GM12878 (cell line): ENCODE results near the gene MGLL. TPM values are rescaled to one million over a fixed set of nuclear protein-coding genes. Genes with fewer than 3 reads are reported as not detected.

Experiments
- ATAC-seq: fragments of 200-7000 bp; cut with Tn5 transposase; 3 replicates; pipeline ENCODE4 v1.9.1; 2020; ENCODE audit warnings: mild to moderate bottlenecking, moderate library complexity
- BruUV-seq: library from RNA; stranded (reverse); fragments of 400-500 nt; replicated peaks from 2 replicates; lab custom pipeline; 2021; lab: Mats Ljungman, UMichigan
- CTCF ChIA-PET: fragments of 300-600 bp; sonication (Branson Sonifier 250); formaldehyde crosslinking; extraction: SDS; loops from one replicate; lab custom pipeline; 2021; ENCODE audit warnings: inconsistent platforms; lab: Yijun Ruan, JAX
- POLR2A ChIA-PET: fragments of 350-600 bp; formaldehyde crosslinking; extraction: SDS; loops from one replicate; lab custom pipeline; 2021; ENCODE audit warnings: inconsistent platforms; lab: Charles Lee
- RAD21 ChIA-PET: fragments of 300-600 bp; sonication (Branson Sonifier 250); formaldehyde crosslinking; loops from one replicate; lab custom pipeline; 2023; ENCODE audit warnings: antibody characterized with exemption; ENCODE audit not compliant: unreplicated experiment; lab: Charles Lee
- SMC1A ChIA-PET: fragments of 300-600 bp; sonication (Branson Sonifier 250); formaldehyde crosslinking; loops from one replicate; lab custom pipeline; 2023; ENCODE audit not compliant: unreplicated experiment, uncharacterized antibody; lab: Charles Lee
- DNase-seq: peaks from one replicate; pipeline ENCODE4 v3.0.0-alpha.2; 2011; ENCODE audit warnings: low read depth, low spot score
- FAIRE-seq: peaks from 3 replicates; lab custom pipeline; 2011; peaks lifted over from hg19 to GRCh38; lab: Jason Lieb, UNC
- H2AFZ ChIP-seq: 2 replicates; pipeline ENCODE4 v1.6.0; 2011; ENCODE audit warnings: low read depth, low read length, control low read depth; ENCODE audit not compliant: control insufficient read depth
- H3K27ac ChIP-seq: 2 replicates; pipeline ENCODE4 v1.5.1; 2011; ENCODE audit warnings: control low read depth; ENCODE audit not compliant: control insufficient read depth, insufficient read depth
- H3K27me3 ChIP-seq, 2 experiments: replicated peaks in 1 of 2; 2 replicates each; pipeline versions ENCODE4 v1.6.0 to v1.6.1; 2011; ENCODE audit warnings: low read length in 1 of 2; ENCODE audit not compliant: control insufficient read depth in 2 of 2, insufficient read depth in 2 of 2
- H3K36me3 ChIP-seq, 2 experiments: 2 replicates each; pipeline ENCODE4 v1.5.1; 2011; ENCODE audit warnings: low read length in 1 of 2; ENCODE audit not compliant: control insufficient read depth in 2 of 2, insufficient read depth in 2 of 2
- H3K4me1 ChIP-seq: 2 replicates; pipeline ENCODE4 v1.6.1; 2011; ENCODE audit warnings: mild to moderate bottlenecking, low read length, moderate library complexity, mixed read lengths; ENCODE audit not compliant: control insufficient read depth, insufficient read depth
- H3K4me2 ChIP-seq: 2 replicates; pipeline ENCODE4 v1.6.0; 2011; ENCODE audit warnings: control low read depth; ENCODE audit not compliant: control insufficient read depth, insufficient read depth
- H3K4me3 ChIP-seq: fragments of 200-600 bp; sonication (generic); 2 replicates; pipeline ENCODE4 v1.5.1; 2016
- H3K79me2 ChIP-seq: 2 replicates; pipeline ENCODE4 v1.6.0; 2011; ENCODE audit warnings: low read length; ENCODE audit not compliant: control insufficient read depth, insufficient read depth
- H3K9ac ChIP-seq: 2 replicates; pipeline ENCODE4 v1.8.0; 2011; ENCODE audit warnings: low read length, control low read depth, mixed read lengths; ENCODE audit not compliant: control insufficient read depth, insufficient read depth
- H3K9me3 ChIP-seq: replicated peaks from 3 replicates; pipeline ENCODE4 v1.5.1; 2011; ENCODE audit warnings: mild to moderate bottlenecking, low read length; ENCODE audit not compliant: control insufficient read depth, insufficient read depth
- H4K20me1 ChIP-seq: 2 replicates; pipeline ENCODE4 v1.6.0; 2011; ENCODE audit not compliant: control insufficient read depth, insufficient read depth
- ASH2L ChIP-seq: fragments of 300-600, 200-600 bp; sonication (generic); IDR thresholded peaks from 2 replicates; pipeline ENCODE4 v1.6.1; 2017; ENCODE audit warnings: low read depth, mild to moderate bottlenecking, borderline replicate concordance
- BACH1 ChIP-seq: fragments of 450-650 bp; IDR thresholded peaks from 2 replicates; pipeline ENCODE4 v1.6.1; 2017; ENCODE audit warnings: mild to moderate bottlenecking, borderline replicate concordance
- BHLHE40 ChIP-seq, 2 experiments: fragments of 450-650 bp in 1 of 2; IDR thresholded peaks; 2 replicates each; pipeline ENCODE4 v1.6.1; 2011 to 2017; ENCODE audit warnings: low read depth in 2 of 2, borderline replicate concordance in 1 of 2, improper control_type of control experiment in 1 of 2, low read length in 1 of 2, mild to moderate bottlenecking in 1 of 2
- BRCA1 ChIP-seq: IDR thresholded peaks from 2 replicates; pipeline ENCODE4 v1.6.1; 2011; ENCODE audit warnings: low read depth, low read length, improper control_type of control experiment
- HCFC1 ChIP-seq: fragments of 150-350 bp; IDR thresholded peaks from 2 replicates; pipeline ENCODE4 v1.6.1; 2014; ENCODE audit warnings: low read length
- JUNB ChIP-seq: IDR thresholded peaks from 2 replicates; pipeline ENCODE4 v1.6.1; 2016; ENCODE audit warnings: antibody characterized with exemption, mild to moderate bottlenecking
- KAT2A ChIP-seq: conservative IDR thresholded peaks from 2 replicates; pipeline ENCODE4 v1.6.1; 2011; ENCODE audit warnings: low read depth, low read length; ENCODE audit not compliant: control insufficient read depth
- MYB ChIP-seq: fragments of 150-350 bp; IDR thresholded peaks from 2 replicates; pipeline ENCODE4 v1.6.1; 2014; ENCODE audit warnings: mild to moderate bottlenecking, low read depth, low read length, borderline replicate concordance
- NKRF ChIP-seq: fragments of 450-650 bp; conservative IDR thresholded peaks from 2 replicates; pipeline ENCODE4 v1.6.1; 2017; ENCODE audit warnings: mild to moderate bottlenecking, moderate library complexity
- NR2F1 ChIP-seq: fragments of 450-650 bp; conservative IDR thresholded peaks from 2 replicates; pipeline ENCODE4 v1.6.1; 2017; ENCODE audit warnings: mild to moderate bottlenecking
- PAX8 ChIP-seq: fragments of 450-650 bp; IDR thresholded peaks from 2 replicates; pipeline ENCODE4 v1.6.1; 2017; ENCODE audit warnings: mild to moderate bottlenecking, moderate library complexity
- RCOR1 ChIP-seq: conservative IDR thresholded peaks from 2 replicates; pipeline ENCODE4 v1.6.1; 2012; ENCODE audit warnings: low read depth, low read length, improper control_type of control experiment
- SMC3 ChIP-seq: IDR thresholded peaks from 2 replicates; pipeline ENCODE4 v1.6.1; 2011; ENCODE audit warnings: low read length, improper control_type of control experiment, borderline replicate concordance
- STAT3 ChIP-seq: IDR thresholded peaks from 2 replicates; pipeline ENCODE4 v1.6.1; 2011; ENCODE audit warnings: low read depth, low read length, improper control_type of control experiment
- TBL1XR1 ChIP-seq: IDR thresholded peaks from 2 replicates; pipeline ENCODE4 v1.6.1; 2012; ENCODE audit warnings: low read depth, low read length, improper control_type of control experiment
- WGBS: methylation state at CpG from one replicate; pipeline ENCODE4 v1.1.6; 2016; ENCODE audit warnings: low lambda C conversion rate; ENCODE audit not compliant: insufficient replicate concordance, insufficient coverage; ENCODE audit errors: missing lambda C conversion rate; 5-methylcytosine and 5-hydroxymethylcytosine counted together
- in situ Hi-C: fragments of 300-500 bp; cut with MboI; formaldehyde crosslinking; loops from 9 replicates; pipeline ENCODE4 v1.14.3; 2018; ENCODE audit warnings: mixed read lengths
- intact Hi-C: fragments of 100-400 bp; cut with micrococcal nuclease; formaldehyde crosslinking; loops from one replicate; pipeline ENCODE4 v1.14.2; 2022; ENCODE audit not compliant: unreplicated experiment
- polyA plus RNA-seq, 11 experiments: library from polyadenylated mRNA; depleted of rRNA in 4 of 11; unstranded in 6 of 11; stranded (reverse) in 5 of 11; fragments of >200 nt; fragmentation: Nextera tagmentation in 4 of 11; fragmentation: Illumina TruSeq in 1 of 11; extraction: Ambion mirVana in 4 of 11; extraction: Trizol in 1 of 11; gene quantifications; 1 replicate in 1 of 11; 2 replicates in 10 of 11; pipeline versions ENCODE4 v1.2.1 to v1.2.3, GENCODE V29; 2011 to 2016; ENCODE audit warnings: inconsistent platforms in 2 of 11, missing spikeins in 2 of 11, low read depth in 1 of 11
- total RNA-seq, 4 experiments: library from RNA; depleted of rRNA in 3 of 4; stranded (reverse); fragments of >200 nt in 3 of 4; fragmentation: Illumina TruSeq in 1 of 4; extraction: Trizol in 1 of 4; gene quantifications; 2 replicates each; pipeline versions ENCODE4 v1.2.1 to v1.2.3, GENCODE V29; 2013 to 2021

Gene MGLL
- total and polyA plus RNA-seq, 10 of the 15 experiments (the other 5 are each of a cell fraction or from before 2014, with no cell fraction given), result 44.9 to 177 (median 72.9) TPM

- H3K36me3 ChIP-seq, result peaks cover 17 to 30% of the 10 kb centered on the region in 2 experiments
- H3K9ac ChIP-seq, result no peak overlapping the region
- TF ChIP-seq NKRF, result no peak
- TF ChIP-seq RCOR1, result no peak
- TF ChIP-seq SMC3, result no peak
- TF ChIP-seq BHLHE40 (IDR thresholded peaks at IDR 0.05; ENCODE audit: borderline replicate concordance in 1 of 2, low read depth in 2 of 2, low read length in 1 of 2), result no peak
- no peak for TF ChIP-seq STAT3
- no peak for TF ChIP-seq JUNB
- no peak for TF ChIP-seq NR2F1
- TF ChIP-seq KAT2A, result no peak
- TF ChIP-seq MYB, result no peak
- no peak for TF ChIP-seq BRCA1
- TF ChIP-seq BACH1, result no peak
- TF ChIP-seq PAX8, result no peak
- TF ChIP-seq HCFC1, result no peak
- no peak for TF ChIP-seq TBL1XR1
- TF ChIP-seq ASH2L, result no peak
- H3K4me3 ChIP-seq, result no peak overlapping the region
- ATAC-seq (no peak), FAIRE-seq (no peak), DNase-seq (no peak)
- no peak overlapping the region for H2AFZ ChIP-seq
- H4K20me1 ChIP-seq, result no peaks in the 10 kb centered on the region
- H3K79me2 ChIP-seq, result no peaks in the 10 kb centered on the region
- intact Hi-C loops (no loop called here), in situ Hi-C loops (no loop called here)
- 99% methylated on average over 4 of the region's 4 CpGs for WGBS
- POLR2A ChIA-PET, result no interaction called here
- no peak overlapping the region for H3K4me2 ChIP-seq
- H3K9me3 ChIP-seq, result no peaks in the 10 kb centered on the region
- H3K4me1 ChIP-seq, result no peaks in the 10 kb centered on the region
- CTCF ChIA-PET, result interaction anchor here (1.7 kb wide), 1 partner anchor 144 kb away, joined by 3 read pairs; no protein-coding TSS in a partner anchor
- H3K27ac ChIP-seq, result no peak overlapping the region
- no TSS peak for BruUV-seq
- RAD21 ChIA-PET, result no interaction called here
- SMC1A ChIA-PET, result no interaction called here
- H3K27me3 ChIP-seq, result no peaks in the 10 kb centered on the region
These were observed 132.2 kb downstream of the MGLL start for GRCh38 chr3:127690106-127690505.
